Measurements from ENCODE around the gene VPS54. TPM values are rescaled to one million over a fixed set of nuclear protein-coding genes. Genes with fewer than 3 reads are reported as not detected.
"Not testable (repeated sequence)": the region's sequence is repeated elsewhere in the genome, so short reads cannot be mapped to it uniquely, and the experiment has no call there.

The VPS54 gene
- total RNA-seq, 1 donor from 2014 or later: 12.6 TPM

DNA sequence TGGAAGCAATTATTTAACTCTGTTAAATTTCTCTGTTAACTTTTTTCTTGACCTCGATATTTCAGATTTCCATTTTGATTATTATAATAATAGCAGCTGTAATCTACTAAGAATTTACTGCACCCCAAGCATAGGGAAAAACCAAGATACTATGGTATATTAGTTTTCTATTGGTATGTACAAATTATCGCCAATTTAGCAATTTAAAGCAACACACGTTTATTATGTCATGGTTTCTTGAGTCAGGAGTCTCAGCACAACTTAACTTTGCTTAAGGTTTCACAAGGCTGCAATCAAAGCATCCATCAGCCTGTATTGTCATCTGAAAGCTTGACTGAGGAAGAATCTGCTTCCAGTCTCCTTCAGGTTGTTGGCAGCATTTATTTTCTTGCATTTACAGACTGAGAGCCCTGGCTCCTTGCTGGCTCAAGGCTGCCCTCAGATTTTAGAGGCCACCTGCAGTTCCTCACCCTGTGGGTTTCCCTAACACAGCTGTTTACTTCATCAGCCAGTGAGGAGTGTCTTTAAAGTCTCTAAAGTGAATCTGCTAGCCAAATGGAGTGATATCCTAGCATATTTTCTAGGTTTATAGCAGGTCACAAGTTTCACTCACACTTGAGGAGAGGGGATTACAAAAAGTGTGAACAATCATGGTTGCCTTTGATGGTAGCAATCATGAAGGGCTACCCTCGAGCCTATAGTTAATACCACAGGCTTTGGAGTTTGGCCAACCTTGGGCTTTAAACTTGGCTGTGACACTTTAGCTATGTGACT lies 4.4 kb upstream of the VPS54 start:
- no peak for ATAC-seq

GRCh38 chr2:64021578-64021977 lies 2.4 kb upstream of the VPS54 start:
- no peak for ATAC-seq

DNA sequence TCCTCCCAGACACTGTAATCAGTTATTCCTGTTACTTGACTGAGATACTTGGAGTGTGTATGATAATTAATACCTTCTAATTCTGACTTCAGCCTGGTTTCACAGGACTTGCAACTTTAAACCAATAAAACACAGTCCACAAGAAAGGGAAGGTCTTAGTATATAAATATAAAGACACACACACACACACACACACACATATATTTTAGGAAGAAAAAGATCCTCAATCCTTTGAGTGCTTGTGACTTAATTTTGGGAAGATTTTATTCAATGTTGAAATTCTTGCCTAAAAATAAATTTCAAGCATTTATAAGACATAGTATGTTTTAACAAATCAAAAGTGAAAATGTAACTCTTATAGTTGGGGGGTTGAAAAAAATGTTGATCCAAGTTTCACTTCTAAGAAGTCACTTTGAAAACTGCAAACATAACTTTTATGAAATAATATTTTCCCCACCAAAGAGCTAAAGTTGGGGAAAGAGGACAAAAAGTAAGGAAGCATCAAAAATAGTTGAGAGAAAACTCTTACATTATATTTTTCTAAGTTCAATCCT lies 824 bp upstream of the VPS54 start:
- ATAC-seq: no peak

DNA sequence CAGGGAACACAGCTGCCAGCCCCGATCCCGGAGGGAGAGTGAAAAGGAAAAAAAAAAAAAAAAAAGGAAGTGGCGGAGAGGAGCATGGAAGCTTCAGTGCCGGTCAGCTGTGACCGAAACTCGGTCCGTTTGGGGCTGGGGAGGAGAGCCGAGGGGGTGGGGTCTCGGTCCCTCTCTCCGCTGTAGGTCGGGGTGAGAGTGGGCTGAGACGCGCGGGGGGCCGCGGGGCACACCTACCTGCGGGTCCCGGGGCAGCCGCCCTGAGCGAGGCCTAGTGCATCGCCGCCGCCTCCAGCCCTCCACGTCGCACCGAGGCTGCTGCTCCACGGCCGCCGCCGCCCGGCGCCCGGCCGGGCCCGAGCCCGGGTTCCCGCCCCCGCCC lies 536 bp downstream of the VPS54 start:
- peak; percentile 70 for ATAC-seq

DNA sequence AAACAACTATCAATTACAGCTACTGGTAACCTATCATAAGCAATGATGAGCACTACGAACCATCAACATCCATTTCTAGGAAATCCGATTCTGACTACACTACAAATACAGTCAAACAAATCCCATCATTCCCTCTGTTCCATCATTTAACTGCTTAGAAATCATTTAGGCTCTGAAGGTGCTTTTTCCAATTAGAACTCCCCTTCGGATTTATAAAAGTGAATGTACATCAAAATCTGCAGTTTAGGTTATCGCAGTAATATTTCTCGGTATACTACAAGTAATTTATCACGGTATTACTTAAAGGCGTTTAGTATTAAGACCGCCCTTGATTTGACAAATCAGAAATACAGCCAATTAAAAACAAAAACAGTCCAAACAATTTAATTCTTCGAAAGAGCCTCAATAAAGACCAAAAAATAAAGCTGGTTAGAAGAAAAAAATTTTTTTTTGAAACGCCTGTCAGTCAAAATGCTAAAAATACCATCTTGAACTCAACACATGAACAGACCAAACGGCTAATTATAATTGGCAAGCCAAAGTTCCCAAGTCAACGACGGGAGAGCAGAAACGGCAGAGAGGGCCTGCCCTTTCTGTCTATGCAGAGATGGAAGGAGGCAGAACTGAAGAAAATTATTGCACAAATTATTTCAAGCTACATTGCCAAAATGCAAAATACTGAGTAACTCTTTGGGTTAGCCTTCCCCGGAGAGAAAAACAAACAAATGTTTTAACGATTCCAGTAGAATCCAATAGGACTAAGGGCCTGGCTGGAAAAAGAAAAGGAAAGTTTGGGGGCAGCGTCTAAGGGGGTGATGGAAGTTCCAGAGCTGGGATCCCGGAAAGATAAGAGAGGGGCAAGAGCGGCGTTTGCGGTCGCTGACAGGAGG lies 1.2 kb downstream of the VPS54 start:
- ATAC-seq: no peak

- ATAC-seq: no peak
These were observed 3.3 kb downstream of the VPS54 start for GRCh38 chr2:64015898-64016297.

DNA sequence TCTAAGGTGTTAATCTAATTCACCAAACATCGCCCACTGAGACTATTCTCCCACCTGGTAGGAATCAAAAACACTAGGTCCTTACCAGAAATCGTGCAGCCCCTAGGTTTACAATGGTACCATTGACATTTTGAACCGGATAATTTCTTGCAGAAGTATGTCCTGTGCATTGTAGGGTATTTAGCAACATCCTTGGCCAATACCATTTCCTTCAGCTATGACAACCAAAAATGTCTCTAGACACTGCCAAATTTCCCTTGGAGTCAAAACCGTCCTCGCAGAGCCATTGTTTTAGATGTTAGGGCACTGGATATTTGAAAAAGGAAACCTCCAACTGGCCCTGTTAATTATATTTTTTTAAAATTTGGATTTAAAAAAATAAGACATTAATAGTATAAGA lies 3.8 kb downstream of the VPS54 start:
- no peak for ATAC-seq

DNA sequence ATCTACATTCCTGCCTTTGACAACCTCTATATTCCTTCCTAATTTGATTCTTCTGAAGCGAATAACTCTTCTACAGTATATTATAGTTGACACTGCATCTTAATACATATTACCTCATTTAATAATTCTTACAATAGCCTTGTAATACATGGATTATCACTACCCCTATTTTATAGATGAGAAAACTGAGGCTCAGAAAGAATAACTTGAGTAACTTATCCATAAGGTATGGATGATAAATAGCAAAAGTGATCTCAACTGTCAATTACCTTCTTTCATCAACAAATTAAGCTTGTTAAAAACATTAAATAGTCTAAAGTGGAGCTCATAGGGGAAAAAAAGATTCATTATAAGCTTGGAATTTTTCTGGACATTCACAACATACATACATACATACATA lies 4.6 kb downstream of the VPS54 start:
- no peak for ATAC-seq

GRCh38 chr2:64013053-64013452 lies 6.2 kb downstream of the VPS54 start:
- no peak for ATAC-seq

DNA sequence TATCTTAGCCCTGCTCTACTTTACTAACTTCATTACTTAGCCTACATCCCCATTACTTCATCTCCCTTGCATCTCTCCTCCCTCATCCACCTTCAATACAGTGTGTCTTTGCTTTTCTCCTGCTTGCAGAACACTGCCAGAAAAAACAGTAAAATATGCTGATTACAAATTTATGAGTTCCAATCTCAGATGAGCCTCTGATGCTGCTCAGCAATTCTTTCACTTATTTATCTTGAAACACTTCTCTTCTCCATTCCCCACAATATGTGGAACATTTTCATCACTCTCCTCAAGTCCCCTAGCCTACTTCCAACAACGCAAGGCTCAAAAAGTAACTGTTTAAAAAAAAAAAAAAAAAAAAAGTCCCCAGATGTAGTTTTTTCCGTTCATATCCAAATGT lies 7.1 kb downstream of the VPS54 start:
- ATAC-seq: no peak

- ATAC-seq: no peak
These were observed 10.7 kb downstream of the VPS54 start for GRCh38 chr2:64008434-64009009.

- no peak for ATAC-seq
These were observed 11.3 kb downstream of the VPS54 start for GRCh38 chr2:64007924-64008323.

DNA sequence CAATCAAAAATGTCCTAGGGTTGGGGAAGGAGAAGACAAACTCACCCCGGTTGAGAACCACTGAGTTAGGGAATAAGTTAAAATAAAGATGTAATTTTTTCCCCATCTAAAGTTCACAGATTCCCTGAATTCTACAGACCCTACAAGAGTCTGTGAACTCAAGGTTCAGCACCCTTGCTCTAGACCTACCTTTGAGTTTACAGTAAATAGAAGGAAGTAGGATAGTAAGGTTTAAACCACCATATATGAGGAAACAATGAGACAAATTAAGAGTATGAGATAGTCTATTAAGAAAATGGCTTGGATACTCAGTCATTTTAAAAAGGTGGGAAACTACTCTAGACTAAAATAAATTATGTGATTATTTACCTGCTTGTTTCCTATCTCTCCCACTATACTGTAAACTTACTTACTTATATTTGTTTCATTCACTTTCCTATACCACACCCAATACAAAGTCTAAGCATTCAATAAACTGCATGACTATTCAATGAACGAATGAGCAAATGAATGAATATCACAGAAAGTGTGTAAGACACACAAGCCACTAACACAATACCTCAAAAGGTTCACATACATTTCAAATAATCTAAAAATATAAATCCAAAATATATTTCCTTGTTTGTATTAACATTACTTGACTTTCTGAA lies 13.4 kb downstream of the VPS54 start:
- no peak for ATAC-seq

- no peak for ATAC-seq
These were observed 16.0 kb downstream of the VPS54 start for GRCh38 chr2:64003239-64003638.

DNA sequence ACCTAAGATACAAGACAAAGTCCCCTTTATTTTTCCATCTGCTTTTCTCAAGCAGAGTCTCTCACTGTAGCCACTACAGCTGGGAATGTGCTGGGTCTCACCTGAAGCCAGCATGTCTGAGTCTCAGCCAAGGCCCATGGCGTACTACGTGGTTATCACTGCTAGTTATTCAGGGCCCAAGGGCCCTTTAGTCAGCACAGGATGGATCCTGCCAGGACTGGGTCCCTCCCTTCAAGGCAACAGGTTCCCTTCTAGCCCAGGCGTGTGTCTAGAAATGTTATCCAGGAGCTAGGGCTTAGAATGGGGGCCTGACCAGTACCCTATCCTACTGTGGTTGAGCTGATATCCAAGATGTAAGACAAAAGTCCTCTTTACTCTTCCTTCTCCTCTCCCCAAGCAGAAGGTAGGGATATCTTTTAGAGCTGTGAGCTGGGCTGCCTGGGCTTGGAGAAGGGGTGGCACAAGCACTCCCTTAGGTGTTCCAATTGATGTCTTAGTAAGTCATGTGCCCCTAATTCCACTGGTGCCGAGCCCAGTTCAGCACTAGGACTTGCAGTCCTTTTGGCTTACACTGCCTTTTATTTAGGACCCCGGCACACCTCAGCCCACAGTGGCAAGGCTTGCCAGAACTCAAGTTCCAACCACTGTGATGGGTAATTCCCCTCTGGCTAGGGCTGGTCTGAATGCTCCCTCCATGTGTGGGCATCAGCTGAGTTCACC lies 17.7 kb downstream of the VPS54 start:
- peak; percentile 68 for ATAC-seq

DNA sequence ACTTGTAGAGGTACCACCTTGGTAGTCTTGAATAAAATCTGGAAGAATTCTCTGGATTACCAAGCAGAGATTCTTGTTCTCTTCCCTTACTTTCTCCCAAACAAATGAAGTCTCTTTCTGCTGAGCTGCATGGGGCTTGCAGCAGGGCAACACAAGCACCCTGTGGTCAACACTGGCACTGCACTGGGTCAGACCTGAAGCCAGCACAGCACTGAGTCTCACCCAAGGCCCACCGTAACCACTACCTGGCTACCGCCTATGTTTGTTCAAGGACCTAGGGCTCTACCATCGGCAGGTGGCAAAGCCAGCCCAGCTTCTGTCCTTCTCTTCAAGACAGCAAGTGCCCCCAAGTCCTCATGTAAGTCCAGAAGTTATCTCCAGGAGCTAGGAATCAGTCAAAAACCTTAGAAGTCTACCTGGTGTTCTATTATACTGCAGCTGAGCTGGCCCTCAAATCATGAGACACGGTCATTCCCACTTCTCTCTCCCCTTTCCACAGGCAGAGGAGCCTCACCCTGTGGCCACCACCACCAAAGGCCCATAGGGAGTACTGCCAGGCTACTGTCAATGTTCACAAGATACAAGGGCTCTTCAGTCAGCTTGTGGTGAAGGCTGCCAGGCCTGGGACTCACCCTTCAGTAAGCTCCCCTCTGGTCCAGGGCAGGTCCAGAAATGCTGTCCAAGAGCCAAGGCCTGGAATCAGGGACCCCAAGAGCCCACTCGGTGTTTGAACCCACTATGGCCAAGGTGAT lies 18.4 kb downstream of the VPS54 start:
- peak; percentile 40 for ATAC-seq

DNA sequence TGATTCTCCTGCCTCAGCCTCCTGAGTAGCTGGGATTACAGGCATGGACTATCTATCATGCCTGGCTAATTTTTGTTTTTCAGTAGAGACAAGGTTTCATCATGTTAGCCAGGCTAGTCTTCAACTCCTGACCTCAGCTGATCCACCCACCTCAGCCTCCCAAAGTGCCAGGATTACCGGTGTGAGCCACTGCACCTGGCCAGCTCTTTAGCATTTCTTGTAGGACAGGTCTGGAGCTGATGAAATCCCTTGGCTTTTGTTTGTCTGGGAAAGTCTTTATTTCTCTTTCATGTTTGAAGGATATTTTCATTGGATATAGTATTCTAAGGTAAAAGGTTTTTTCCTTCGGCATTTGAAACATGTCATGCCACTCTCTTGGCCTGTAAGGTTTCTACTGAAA lies 20.2 kb downstream of the VPS54 start:
- ATAC-seq: peak; percentile 93

- ATAC-seq: not testable (repeated sequence)
These were observed 22.5 kb downstream of the VPS54 start for GRCh38 chr2:63996582-63997198.

DNA sequence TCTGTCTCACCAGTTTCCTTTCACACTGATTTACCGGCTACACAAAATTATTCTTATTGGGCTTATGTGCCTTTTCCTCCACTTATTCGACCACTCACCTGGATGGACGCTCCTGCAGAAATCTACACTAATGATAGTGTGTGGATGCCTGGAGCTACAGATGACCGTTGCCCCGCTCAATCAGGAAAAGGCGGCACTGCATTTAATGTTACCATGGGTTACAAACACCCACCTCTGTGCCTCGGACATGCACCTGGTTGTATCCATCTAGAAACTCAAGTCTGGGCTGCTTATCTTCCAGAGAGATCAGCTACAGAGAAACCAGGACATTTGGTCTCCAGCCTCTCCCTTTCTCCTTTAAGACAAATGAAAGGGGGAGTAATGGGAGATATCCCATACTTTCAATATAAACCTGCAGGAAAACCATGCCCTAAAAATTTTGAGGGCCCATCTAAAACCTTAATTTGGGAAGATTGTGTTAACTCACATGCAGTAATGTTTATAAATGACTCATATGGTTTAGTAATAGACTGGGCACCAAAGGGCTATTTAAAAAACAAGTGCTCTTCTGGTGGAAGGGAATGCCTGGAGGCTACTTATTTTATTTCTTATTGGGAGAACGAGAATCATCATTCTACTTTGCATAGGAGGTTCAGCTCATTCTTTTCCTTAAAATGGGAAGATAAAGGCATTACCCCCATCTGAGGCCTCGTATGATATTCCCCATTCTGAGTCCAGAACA lies 24.7 kb downstream of the VPS54 start:
- ATAC-seq: not testable (repeated sequence)

GRCh38 chr2:63993871-63994270 lies 25.4 kb downstream of the VPS54 start:
- ATAC-seq: no peak
